A549 (cell line): ENCODE measurements around the gene PIP4K2A. TPM values are rescaled to one million over a fixed set of nuclear protein-coding genes. Genes with fewer than 3 reads are reported as not detected.

Experiments used
- ATAC-seq, 2 experiments: fragments of 200-7000 bp in 1 of 2; fragments of >200 bp in 1 of 2; cut with Nextera tagmentation in 1 of 2; cut with Tn5 transposase in 1 of 2; 3 replicates each; pipeline versions ENCODE4 v1.8.0 to v1.9.1; 2018 to 2020; ENCODE audit warnings: mild to moderate bottlenecking in 1 of 2, moderate library complexity in 1 of 2
- CTCF ChIA-PET: fragments of 300-600 bp; sonication (Branson Sonifier 250); formaldehyde crosslinking; extraction: SDS; loops from one replicate; lab custom pipeline; 2021; ENCODE audit warnings: antibody characterized with exemption, inconsistent platforms; lab: Yijun Ruan, JAX
- POLR2A ChIA-PET: fragments of 350-600 bp; formaldehyde crosslinking; extraction: SDS; loops from one replicate; lab custom pipeline; 2021; ENCODE audit warnings: antibody characterized with exemption, inconsistent platforms; lab: Yijun Ruan, JAX
- DNase-seq, 2 experiments: peaks; one replicate each; pipeline versions ENCODE4 v3.0.0 to v3.0.0-alpha.2; 2011 to 2016; ENCODE audit warnings: low read depth in 1 of 2, low spot score in 1 of 2
- FAIRE-seq: peaks from 2 replicates; lab custom pipeline; 2011; peaks lifted over from hg19 to GRCh38; lab: Jason Lieb, UNC
- H3K27ac ChIP-seq, 2 experiments: fragments of >200 bp; sonication (Bioruptor Twin); formaldehyde crosslinking; 3 replicates each; pipeline ENCODE4 v1.5.1; 2016 to 2017
- H3K4me1 ChIP-seq: fragments of >200 bp; sonication (Bioruptor Twin); formaldehyde crosslinking; 3 replicates; pipeline ENCODE4 v1.6.1; 2016
- H3K4me2 ChIP-seq: fragments of >200 bp; sonication (Bioruptor Twin); formaldehyde crosslinking; 3 replicates; pipeline ENCODE4 v1.6.1; 2016
- H3K4me3 ChIP-seq: fragments of >200 bp; sonication (Bioruptor Twin); formaldehyde crosslinking; 3 replicates; pipeline ENCODE4 v1.5.1; 2016
- H3K9me3 ChIP-seq: fragments of >200 bp; sonication (Bioruptor Twin); formaldehyde crosslinking; 3 replicates; pipeline ENCODE4 v1.6.1; 2016
- CBX2 ChIP-seq: fragments of 200-600 bp; sonication (generic); IDR thresholded peaks from 2 replicates; pipeline ENCODE4 v1.6.1; 2016; ENCODE audit warnings: low read depth, mild to moderate bottlenecking, borderline replicate concordance
- CEBPB ChIP-seq, 2 experiments: fragments of >200 bp in 1 of 2; sonication (Bioruptor Twin) in 1 of 2; formaldehyde crosslinking in 1 of 2; IDR thresholded peaks; 2 replicates each; pipeline ENCODE4 v1.6.1; 2012 to 2016
- CTCF ChIP-seq: fragments of >200 bp; sonication (Bioruptor Twin); formaldehyde crosslinking; IDR thresholded peaks from 3 replicates; pipeline ENCODE4 v1.5.1; 2016
- EHMT2 ChIP-seq: fragments of 200-600 bp; sonication (generic); IDR thresholded peaks from 2 replicates; pipeline ENCODE4 v1.6.1; 2016; ENCODE audit warnings: antibody characterized with exemption, low read depth, mild to moderate bottlenecking, moderate library complexity
- FOSB ChIP-seq: fragments of 250-450 bp; sonication (Bioruptor Pico); IDR thresholded peaks from 2 replicates; pipeline ENCODE4 v1.5.0; 2020; ENCODE audit warnings: mild to moderate bottlenecking, moderate library complexity
- HES2 ChIP-seq: fragments of >200 bp; sonication (Bioruptor Twin); formaldehyde crosslinking; IDR thresholded peaks from 2 replicates; pipeline ENCODE4 v1.6.1; 2016
- HEYL ChIP-seq: fragments of 250-450 bp; sonication (Bioruptor Pico); IDR thresholded peaks from 2 replicates; pipeline ENCODE4 v1.8.0; 2021; ENCODE audit warnings: mild to moderate bottlenecking, moderate library complexity
- HOXA7 ChIP-seq: fragments of 250-450 bp; sonication (Bioruptor Pico); IDR thresholded peaks from 2 replicates; pipeline ENCODE4 v1.5.0; 2020; ENCODE audit warnings: mild to moderate bottlenecking, moderate library complexity
- HOXB13 ChIP-seq: fragments of 250-450 bp; sonication (Bioruptor Pico); IDR thresholded peaks from 2 replicates; pipeline ENCODE4 v1.5.0; 2020; ENCODE audit warnings: low read depth, mild to moderate bottlenecking, moderate library complexity
- MAFK ChIP-seq: fragments of 450-650 bp; IDR thresholded peaks from 2 replicates; pipeline ENCODE4 v1.6.1; 2014; ENCODE audit not compliant: partially characterized antibody
- PHF8 ChIP-seq: fragments of 200-600 bp; sonication (generic); IDR thresholded peaks from 2 replicates; pipeline ENCODE4 v1.6.1; 2016; ENCODE audit warnings: low read depth, mild to moderate bottlenecking, antibody characterized with exemption, moderate library complexity, borderline replicate concordance
- POLR2AphosphoS2 ChIP-seq: conservative IDR thresholded peaks from 2 replicates; pipeline ENCODE4 v1.6.1; 2012; ENCODE audit warnings: low read length, improper control_type of control experiment, inconsistent platforms
- RCOR1 ChIP-seq: fragments of 150-350 bp; IDR thresholded peaks from 2 replicates; pipeline ENCODE4 v1.6.1; 2014; ENCODE audit warnings: antibody characterized with exemption, low read length, low read depth
- REST ChIP-seq: fragments of 200-600 bp; sonication (generic); IDR thresholded peaks from 2 replicates; pipeline ENCODE4 v1.6.1; 2016; ENCODE audit warnings: antibody characterized with exemption, mild to moderate bottlenecking, moderate library complexity
- ZNF302 ChIP-seq: fragments of 250-450 bp; sonication (Bioruptor Pico); IDR thresholded peaks from 2 replicates; pipeline ENCODE4 v1.9.0; 2021; ENCODE audit warnings: inconsistent platforms, mild to moderate bottlenecking, moderate library complexity
- WGBS: methylation state at CpG from one replicate; pipeline ENCODE4 v1.1.6; 2017; ENCODE audit errors: missing lambda C conversion rate; 5-methylcytosine and 5-hydroxymethylcytosine counted together
- polyA plus RNA-seq, 4 experiments: library from polyadenylated mRNA; depleted of rRNA in 3 of 4; stranded (reverse); fragments of >200 nt; fragmentation: RNase III in 1 of 4; extraction: RNeasy Plus Mini Kit Qiagen cat#74134 plus additional on column Dnase treatment in 1 of 4; gene quantifications; 2 replicates in 3 of 4; 3 replicates in 1 of 4; pipeline ENCODE4 v1.2.3, GENCODE V29; 2011 to 2017
- TF ChIP-seq, protein P1 (sequence below): fragments of 150-350 bp; IDR thresholded peaks from 2 replicates; pipeline ENCODE4 v1.6.1; 2014; ENCODE audit warnings: low read depth, mild to moderate bottlenecking, low read length

PIP4K2A gene
- polyA plus RNA-seq, 2 of the 4 experiments (the other 2 are of a cell fraction), result 23.1 to 24.0 TPM

DNA sequence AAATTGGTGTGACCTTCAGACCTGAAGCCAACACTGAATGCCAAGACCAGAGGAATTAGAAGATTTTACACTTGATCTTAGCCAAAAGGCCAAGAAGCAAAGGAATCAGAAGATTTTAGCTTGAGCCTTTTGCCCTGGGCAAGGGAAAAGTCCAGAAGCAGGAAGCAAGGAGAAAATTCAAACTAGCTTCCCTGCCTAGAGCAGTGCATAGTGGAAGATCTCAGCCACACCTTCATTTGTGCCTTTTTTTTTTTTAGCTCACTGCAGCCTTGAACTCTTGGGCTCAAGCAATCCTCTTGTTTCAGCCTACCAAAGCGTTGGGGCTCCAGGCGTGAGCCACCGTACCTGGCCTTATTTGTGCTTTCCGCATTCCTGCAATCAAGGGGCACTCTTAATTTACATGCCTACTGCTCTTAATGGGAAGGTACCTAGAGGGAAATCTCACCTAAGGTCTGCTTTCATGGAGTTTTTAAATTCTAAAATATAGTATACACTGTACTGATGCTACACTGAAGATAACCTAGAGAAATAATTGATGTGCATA lies 8.3 kb upstream of the PIP4K2A start:
- ChIA-PET POLR2A (no interaction called here), CTCF (interaction anchor here (0.6 kb wide), 1 partner anchor 235 kb away, joined by 3 read pairs; no protein-coding TSS in a partner anchor)
- no peak overlapping the region for H3K27ac ChIP-seq

DNA sequence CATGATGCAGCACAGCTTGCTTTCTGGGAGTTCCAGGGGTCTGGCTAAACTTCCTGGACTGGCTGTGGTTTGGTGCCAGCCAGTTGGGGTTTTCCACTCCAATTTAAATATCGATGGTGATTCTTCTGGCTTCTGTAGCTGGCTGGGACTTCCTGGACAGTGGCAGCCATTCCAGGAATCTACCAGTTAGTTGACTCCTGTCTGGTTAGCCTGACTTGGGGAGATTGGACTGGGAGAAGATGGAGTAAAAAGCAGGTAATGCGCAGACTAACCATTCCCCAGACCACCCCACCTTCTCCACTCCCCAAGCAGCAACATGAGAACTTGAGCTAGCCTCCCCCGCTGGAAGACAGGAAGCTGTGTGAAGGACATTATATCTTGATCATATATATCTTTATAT lies 6.3 kb upstream of the PIP4K2A start:
- WGBS, result 65% methylated on average over 3 of the region's 3 CpGs
- CTCF ChIA-PET, result interaction anchor here (0.6 to 1.0 kb wide), 2 partner anchors 17 to 269 kb away, joined by 3 read pairs; no protein-coding TSS in a partner anchor
- Histone ChIP-seq H3K4me3 (no peak overlapping the region), H3K4me2 (no peak overlapping the region), H3K9me3 (no peaks in the 10 kb centered on the region), H3K27ac (no peak overlapping the region), H3K4me1 (no peaks in the 10 kb centered on the region)
- TF ChIP-seq EHMT2 (no peak), ZNF302 (CRISPR knock-in tag) (no peak), CBX2 (no peak), HES2 (no peak), HOXA7 (CRISPR knock-in tag) (no peak), FOSB (CRISPR knock-in tag) (no peak), HOXB13 (CRISPR knock-in tag) (no peak), CEBPB (IDR thresholded peaks at IDR 0.05) (no peak), MAFK (no peak), REST (no peak), POLR2AphosphoS2 (no peak)
- TF ChIP-seq, protein P1, sequence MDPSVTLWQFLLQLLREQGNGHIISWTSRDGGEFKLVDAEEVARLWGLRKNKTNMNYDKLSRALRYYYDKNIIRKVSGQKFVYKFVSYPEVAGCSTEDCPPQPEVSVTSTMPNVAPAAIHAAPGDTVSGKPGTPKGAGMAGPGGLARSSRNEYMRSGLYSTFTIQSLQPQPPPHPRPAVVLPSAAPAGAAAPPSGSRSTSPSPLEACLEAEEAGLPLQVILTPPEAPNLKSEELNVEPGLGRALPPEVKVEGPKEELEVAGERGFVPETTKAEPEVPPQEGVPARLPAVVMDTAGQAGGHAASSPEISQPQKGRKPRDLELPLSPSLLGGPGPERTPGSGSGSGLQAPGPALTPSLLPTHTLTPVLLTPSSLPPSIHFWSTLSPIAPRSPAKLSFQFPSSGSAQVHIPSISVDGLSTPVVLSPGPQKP, result no peak
- POLR2A ChIA-PET, result no interaction called here
- DNase-seq, result no peak
- no peak for ATAC-seq
- FAIRE-seq, result no peak

More for the DNA sequence above, 8.3 kb upstream of the PIP4K2A start:
- TF ChIP-seq RCOR1, result no peak
- TF ChIP-seq PHF8, result no peak
- TF ChIP-seq HEYL, result no peak
- no peak for TF ChIP-seq HOXA7 (CRISPR knock-in tag)
- TF ChIP-seq CTCF, result no peak
- DNase-seq, result no peak
- no peaks in the 10 kb centered on the region for H3K4me1 ChIP-seq
- H3K4me3 ChIP-seq, result no peak overlapping the region
- ATAC-seq, result no peak
- no peak overlapping the region for H3K4me2 ChIP-seq
- 92% methylated on average over 4 of the region's 4 CpGs for WGBS
- no peaks in the 10 kb centered on the region for H3K9me3 ChIP-seq
- no peak for FAIRE-seq
